ENCODE data around the gene NOTCH1. TPM values are rescaled to one million over a fixed set of nuclear protein-coding genes. Genes with fewer than 3 reads are reported as not detected.

Gene NOTCH1
- total RNA-seq, 4 donors from 2014 or later, result 71.0 to 160 (median 114) TPM

GRCh38 chr9:136543830-136544547 is 1.9 kb downstream of the NOTCH1 start:
- TF ChIP-seq POLR2A (IDR thresholded peaks at IDR 0.05) (no peak), POLR2AphosphoS5 (IDR thresholded peaks at IDR 0.05) (no peak), CTCF (IDR thresholded peaks at IDR 0.05) (no peak), EP300 (IDR thresholded peaks at IDR 0.05) (no peak)
- Histone ChIP-seq H3K27me3 (no peaks in the 10 kb centered on the region), H3K36me3 (no peaks in the 10 kb centered on the region), H3K9me3 (no peaks in the 10 kb centered on the region), H3K4me1 (peaks cover 75% of the 10 kb centered on the region), H3K27ac (peak overlapping the region; percentile 97), H3K4me3 (peak overlapping the region; percentile 85)
- no peak for DNase-seq (ENCODE audit: low spot score in 2 of 2)
- 38% methylated on average over 19 of the region's 31 CpGs for WGBS

- Histone ChIP-seq H3K27me3 (no peaks in the 10 kb centered on the region), H3K36me3 (no peaks in the 10 kb centered on the region), H3K4me1 (peaks cover 80% of the 10 kb centered on the region), H3K4me3 (peak overlapping the region; percentile 85), H3K9me3 (no peaks in the 10 kb centered on the region), H3K27ac (peak overlapping the region; percentile 97)
- DNase-seq (ENCODE audit: low spot score in 2 of 2), result no peak
- TF ChIP-seq CTCF (IDR thresholded peaks at IDR 0.05), result no peak
- no peak for TF ChIP-seq POLR2A (IDR thresholded peaks at IDR 0.05)
- TF ChIP-seq POLR2AphosphoS5 (IDR thresholded peaks at IDR 0.05), result no peak
- 83% methylated on average over 1 of the region's 10 CpGs for WGBS
These were observed 2.6 kb downstream of the NOTCH1 start for GRCh38 chr9:136543280-136543679.

DNA sequence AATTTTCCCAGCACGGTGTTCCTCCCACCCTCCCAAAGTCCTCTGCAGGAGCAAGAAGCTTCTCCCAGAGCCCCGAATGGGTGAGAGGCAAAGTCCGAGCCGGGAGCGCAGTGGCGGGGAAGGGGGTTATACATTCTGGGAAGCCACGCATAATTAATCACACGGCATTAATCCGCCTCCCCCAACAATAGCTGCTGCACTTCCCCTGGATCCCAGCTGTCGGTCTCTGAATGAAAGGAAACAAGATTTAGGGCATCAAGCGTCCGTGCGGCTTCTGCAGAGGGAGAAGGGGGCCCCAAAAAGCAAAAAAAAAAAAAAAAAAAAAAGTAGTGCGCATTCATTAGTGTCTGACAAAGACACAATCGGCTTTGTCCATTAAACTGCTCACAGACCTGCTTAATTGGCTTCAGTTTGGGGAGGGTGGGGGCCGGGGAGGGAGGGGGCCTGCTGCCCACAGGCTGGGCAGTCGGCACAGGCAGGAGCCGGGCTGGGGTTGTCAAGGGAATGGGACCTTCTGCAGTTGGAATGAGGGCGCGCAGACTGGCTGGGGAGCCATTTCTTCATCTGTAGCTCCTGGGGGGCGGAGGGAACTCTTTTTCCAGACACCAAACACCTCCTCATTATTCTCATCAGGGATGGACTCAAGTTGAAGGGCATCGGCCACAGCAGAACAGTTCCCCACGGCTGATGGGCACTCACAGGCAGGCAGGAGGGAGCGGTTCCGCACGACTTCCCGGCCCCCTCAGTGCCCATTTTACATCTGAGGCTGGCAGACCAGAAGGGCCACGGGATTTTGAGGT is 3.4 kb downstream of the NOTCH1 start:
- no peak for DNase-seq (ENCODE audit: low spot score in 2 of 2)
- Histone ChIP-seq H3K27ac (no peak overlapping the region), H3K4me3 (no peak overlapping the region), H3K27me3 (no peaks in the 10 kb centered on the region), H3K36me3 (no peaks in the 10 kb centered on the region), H3K9me3 (no peaks in the 10 kb centered on the region), H3K4me1 (peaks cover 80% of the 10 kb centered on the region)
- TF ChIP-seq CTCF (IDR thresholded peaks at IDR 0.05), result no peak
- no peak for TF ChIP-seq POLR2AphosphoS5 (IDR thresholded peaks at IDR 0.05)
- no peak for TF ChIP-seq POLR2A (IDR thresholded peaks at IDR 0.05)
- no peak for TF ChIP-seq EP300 (IDR thresholded peaks at IDR 0.05)
- WGBS, result 75% methylated on average over 28 of the region's 28 CpGs

GRCh38 chr9:136541709-136542108 is 4.1 kb downstream of the NOTCH1 start:
- Histone ChIP-seq H3K27me3 (no peaks in the 10 kb centered on the region), H3K36me3 (peaks cover 5% of the 10 kb centered on the region), H3K4me1 (peaks cover 76% of the 10 kb centered on the region), H3K4me3 (no peak overlapping the region), H3K27ac (no peak overlapping the region), H3K9me3 (no peaks in the 10 kb centered on the region)
- WGBS, result 85% methylated on average over 8 of the region's 16 CpGs
- no peak for TF ChIP-seq EP300 (IDR thresholded peaks at IDR 0.05)
- TF ChIP-seq CTCF (IDR thresholded peaks at IDR 0.05), result no peak
- TF ChIP-seq POLR2AphosphoS5 (IDR thresholded peaks at IDR 0.05), result no peak
- TF ChIP-seq POLR2A (IDR thresholded peaks at IDR 0.05), result no peak
- no peak for DNase-seq (ENCODE audit: low spot score in 2 of 2)

DNA sequence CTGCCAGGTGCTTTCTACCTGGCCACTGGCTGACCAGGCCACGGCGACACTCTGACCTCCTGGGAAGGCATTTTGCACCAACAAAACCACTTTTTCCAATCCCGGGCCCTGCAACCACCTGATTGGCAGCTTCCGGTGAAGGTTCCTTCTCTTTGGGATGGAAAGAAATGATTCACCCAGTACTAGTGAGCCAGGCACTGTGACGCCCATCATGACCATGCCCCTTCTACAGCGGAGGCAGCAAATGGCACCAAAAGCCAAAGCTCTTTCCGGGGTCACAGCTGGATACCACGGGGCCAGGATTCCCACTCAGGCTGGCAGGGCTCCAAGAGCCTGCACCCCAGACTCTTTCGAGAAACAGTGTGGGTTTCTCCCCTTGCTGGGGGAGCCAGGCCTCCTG is 4.7 kb downstream of the NOTCH1 start:
- Histone ChIP-seq H3K27ac (peak overlapping the region; percentile 84), H3K36me3 (peaks cover 6% of the 10 kb centered on the region), H3K9me3 (no peaks in the 10 kb centered on the region), H3K4me1 (peaks cover 76% of the 10 kb centered on the region), H3K27me3 (no peaks in the 10 kb centered on the region), H3K4me3 (no peak overlapping the region)
- TF ChIP-seq CTCF (IDR thresholded peaks at IDR 0.05) (no peak), EP300 (IDR thresholded peaks at IDR 0.05) (no peak)
- no peak for DNase-seq (ENCODE audit: low spot score in 2 of 2)
- WGBS, result 70% methylated on average over 9 of the region's 9 CpGs
